Measurements from ENCODE around the gene QRFP. TPM values are rescaled to one million over a fixed set of nuclear protein-coding genes. Genes with fewer than 3 reads are reported as not detected.

Gene QRFP
- total and polyA plus RNA-seq, 9 donors = 0.27 to 0.66 (median 0.47) TPM; not detected in 1

GRCh38 chr9:130918826-130919558 is 22.4 kb upstream of the QRFP start:
- no peaks in the 10 kb centered on the region for H3K9me3 ChIP-seq (replicated peaks; ENCODE audit: control insufficient read depth, low read depth, low read length)
- no peaks in the 10 kb centered on the region for H3K36me3 ChIP-seq (ENCODE audit: control insufficient read depth, insufficient read depth, low read length)
- peaks cover 70% of the 10 kb centered on the region for H3K27me3 ChIP-seq (ENCODE audit: control insufficient read depth, insufficient read depth, low read length)
- no peak for DNase-seq
- no peak overlapping the region for H3K27ac ChIP-seq (ENCODE audit: low read length)
- peaks cover 29% of the 10 kb centered on the region for H3K4me1 ChIP-seq (ENCODE audit: control insufficient read depth, insufficient read depth, low read length)
- WGBS (ENCODE audit: insufficient coverage) = 70% methylated on average over 30 of the region's 33 CpGs
- H3K4me3 ChIP-seq (ENCODE audit: low read length) = no peak overlapping the region

GRCh38 chr9:130918101-130918825 is 21.7 kb upstream of the QRFP start:
- Histone ChIP-seq H3K4me1 (ENCODE audit: control insufficient read depth, insufficient read depth, low read length) (peaks cover 36% of the 10 kb centered on the region), H3K27ac (ENCODE audit: low read length) (no peak overlapping the region), H3K4me3 (ENCODE audit: low read length) (no peak overlapping the region), H3K9me3 (replicated peaks; ENCODE audit: control insufficient read depth, low read depth, low read length) (no peaks in the 10 kb centered on the region), H3K36me3 (ENCODE audit: control insufficient read depth, insufficient read depth, low read length) (no peaks in the 10 kb centered on the region), H3K27me3 (ENCODE audit: control insufficient read depth, insufficient read depth, low read length) (peaks cover 64% of the 10 kb centered on the region)
- 68% methylated on average over 8 of the region's 9 CpGs for WGBS (ENCODE audit: insufficient coverage)
- no peak for DNase-seq

GRCh38 chr9:130917168-130917960 is 20.8 kb upstream of the QRFP start:
- H3K27ac ChIP-seq (ENCODE audit: low read length) = no peak overlapping the region
- peaks cover 42% of the 10 kb centered on the region for H3K4me1 ChIP-seq (ENCODE audit: control insufficient read depth, insufficient read depth, low read length)
- WGBS (ENCODE audit: insufficient coverage) = 55% methylated on average over 31 of the region's 34 CpGs
- peaks cover 64% of the 10 kb centered on the region for H3K27me3 ChIP-seq (ENCODE audit: control insufficient read depth, insufficient read depth, low read length)
- H3K36me3 ChIP-seq (ENCODE audit: control insufficient read depth, insufficient read depth, low read length) = no peaks in the 10 kb centered on the region
- peak; percentile 37 for DNase-seq
- H3K9me3 ChIP-seq (replicated peaks; ENCODE audit: control insufficient read depth, low read depth, low read length) = no peaks in the 10 kb centered on the region
- H3K4me3 ChIP-seq (ENCODE audit: low read length) = no peak overlapping the region

- WGBS (ENCODE audit: insufficient coverage) = 88% methylated on average over 8 of the region's 8 CpGs
- no peak for DNase-seq
- Histone ChIP-seq H3K4me3 (ENCODE audit: low read length) (no peak overlapping the region), H3K27me3 (ENCODE audit: control insufficient read depth, insufficient read depth, low read length) (peaks cover 43% of the 10 kb centered on the region), H3K27ac (ENCODE audit: low read length) (no peak overlapping the region), H3K9me3 (replicated peaks; ENCODE audit: control insufficient read depth, low read depth, low read length) (no peaks in the 10 kb centered on the region), H3K4me1 (ENCODE audit: control insufficient read depth, insufficient read depth, low read length) (peaks cover 27% of the 10 kb centered on the region), H3K36me3 (ENCODE audit: control insufficient read depth, insufficient read depth, low read length) (no peaks in the 10 kb centered on the region)
These were observed 18.5 kb upstream of the QRFP start for GRCh38 chr9:130915096-130915447.

GRCh38 chr9:130914417-130915095 is 17.9 kb upstream of the QRFP start:
- DNase-seq = no peak
- H3K27me3 ChIP-seq (ENCODE audit: control insufficient read depth, insufficient read depth, low read length) = peaks cover 41% of the 10 kb centered on the region
- no peak overlapping the region for H3K4me3 ChIP-seq (ENCODE audit: low read length)
- WGBS (ENCODE audit: insufficient coverage) = 70% methylated on average over 16 of the region's 24 CpGs
- no peaks in the 10 kb centered on the region for H3K9me3 ChIP-seq (replicated peaks; ENCODE audit: control insufficient read depth, low read depth, low read length)
- H3K27ac ChIP-seq (ENCODE audit: low read length) = no peak overlapping the region
- no peaks in the 10 kb centered on the region for H3K36me3 ChIP-seq (ENCODE audit: control insufficient read depth, insufficient read depth, low read length)
- peaks cover 27% of the 10 kb centered on the region for H3K4me1 ChIP-seq (ENCODE audit: control insufficient read depth, insufficient read depth, low read length)

- Histone ChIP-seq H3K27me3 (ENCODE audit: control insufficient read depth, insufficient read depth, low read length) (peaks cover 35% of the 10 kb centered on the region), H3K27ac (ENCODE audit: low read length) (no peak overlapping the region), H3K9me3 (replicated peaks; ENCODE audit: control insufficient read depth, low read depth, low read length) (no peaks in the 10 kb centered on the region), H3K36me3 (ENCODE audit: control insufficient read depth, insufficient read depth, low read length) (no peaks in the 10 kb centered on the region), H3K4me1 (ENCODE audit: control insufficient read depth, insufficient read depth, low read length) (peaks cover 27% of the 10 kb centered on the region), H3K4me3 (ENCODE audit: low read length) (no peak overlapping the region)
- WGBS (ENCODE audit: insufficient coverage) = 35% methylated on average over 23 of the region's 23 CpGs
- DNase-seq = peak; percentile 49
These were observed 17.2 kb upstream of the QRFP start for GRCh38 chr9:130913599-130914416.

- Histone ChIP-seq H3K27me3 (ENCODE audit: control insufficient read depth, insufficient read depth, low read length) (peaks cover 32% of the 10 kb centered on the region), H3K27ac (ENCODE audit: low read length) (no peak overlapping the region), H3K9me3 (replicated peaks; ENCODE audit: control insufficient read depth, low read depth, low read length) (no peaks in the 10 kb centered on the region), H3K36me3 (ENCODE audit: control insufficient read depth, insufficient read depth, low read length) (no peaks in the 10 kb centered on the region), H3K4me1 (ENCODE audit: control insufficient read depth, insufficient read depth, low read length) (peaks cover 27% of the 10 kb centered on the region), H3K4me3 (ENCODE audit: low read length) (no peak overlapping the region)
- WGBS (ENCODE audit: insufficient coverage) = 32% methylated on average over 37 of the region's 38 CpGs
- DNase-seq = no peak
These were observed 16.5 kb upstream of the QRFP start for GRCh38 chr9:130912932-130913598.

GRCh38 chr9:130911254-130912049 is 14.8 kb upstream of the QRFP start:
- Histone ChIP-seq H3K9me3 (replicated peaks; ENCODE audit: control insufficient read depth, low read depth, low read length) (no peaks in the 10 kb centered on the region), H3K27ac (ENCODE audit: low read length) (no peak overlapping the region), H3K36me3 (ENCODE audit: control insufficient read depth, insufficient read depth, low read length) (no peaks in the 10 kb centered on the region), H3K4me3 (ENCODE audit: low read length) (no peak overlapping the region), H3K27me3 (ENCODE audit: control insufficient read depth, insufficient read depth, low read length) (peaks cover 22% of the 10 kb centered on the region), H3K4me1 (ENCODE audit: control insufficient read depth, insufficient read depth, low read length) (peaks cover 21% of the 10 kb centered on the region)
- no peak for DNase-seq
- WGBS (ENCODE audit: insufficient coverage) = 86% methylated on average over 15 of the region's 26 CpGs
